ENCODE data around the gene CKM. TPM values are rescaled to one million over a fixed set of nuclear protein-coding genes. Genes with fewer than 3 reads are reported as not detected.

Gene CKM
- total and polyA plus RNA-seq, 2 of the 4 experiments (the other 2 are of a cell fraction): not detected

DNA sequence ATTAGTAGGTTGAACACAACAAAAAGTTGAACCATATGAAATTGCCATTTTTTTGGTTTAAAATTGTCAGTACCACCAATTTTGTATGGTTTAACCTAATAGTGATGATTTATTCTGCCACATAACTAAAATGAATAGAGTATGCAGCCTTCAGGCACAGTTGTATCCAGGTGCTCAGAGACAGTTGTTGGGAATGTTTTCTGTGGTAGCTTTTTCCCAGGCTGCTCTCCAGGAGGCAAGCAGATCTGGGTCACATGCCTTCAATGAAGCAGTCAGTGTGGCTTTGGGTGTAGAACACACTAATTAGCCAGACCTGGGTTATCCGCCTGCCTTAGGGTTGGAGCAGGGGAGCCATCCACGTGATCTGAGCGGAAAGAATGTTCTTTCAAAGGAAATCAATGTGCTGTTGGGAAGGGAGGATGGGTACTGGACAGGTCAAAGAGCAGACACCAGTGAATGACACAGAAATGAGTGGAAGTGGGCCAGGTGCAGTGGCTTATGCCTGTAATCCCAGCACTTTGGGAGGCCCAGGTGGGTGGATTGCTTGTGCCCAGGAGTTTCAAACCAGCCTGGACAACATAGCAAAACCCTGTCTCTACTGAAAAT is 43.0 kb downstream of the CKM start:
- no peaks in the 10 kb centered on the region for H3K9me3 ChIP-seq (ENCODE audit: control insufficient read depth, insufficient read depth, low read length)
- no peak overlapping the region for H2AFZ ChIP-seq (replicated peaks; ENCODE audit: low read length, poor library complexity)
- H3K23ac ChIP-seq (ENCODE audit: low read depth, low read length): no peak overlapping the region
- H3K27ac ChIP-seq (ENCODE audit: insufficient read depth, low read length): no peak overlapping the region
- H3K4me3 ChIP-seq (ENCODE audit: insufficient read depth, low read depth, low read length): no peak overlapping the region
- no peak overlapping the region for H2AK5ac ChIP-seq (ENCODE audit: low read depth, low read length)
- H3K4me2 ChIP-seq (ENCODE audit: low read depth, low read length): no peak overlapping the region
- no peak overlapping the region for H2BK5ac ChIP-seq (ENCODE audit: low read depth, low read length, poor library complexity, severe bottlenecking)
- H3K9ac ChIP-seq (ENCODE audit: low read depth, low read length): no peak overlapping the region
- ATAC-seq (ENCODE audit: low read depth): no peak
- TF ChIP-seq MAZ (IDR thresholded peaks at IDR 0.05; ENCODE audit: borderline replicate concordance, low read depth, low read length): no peak
- TF ChIP-seq, protein P1, sequence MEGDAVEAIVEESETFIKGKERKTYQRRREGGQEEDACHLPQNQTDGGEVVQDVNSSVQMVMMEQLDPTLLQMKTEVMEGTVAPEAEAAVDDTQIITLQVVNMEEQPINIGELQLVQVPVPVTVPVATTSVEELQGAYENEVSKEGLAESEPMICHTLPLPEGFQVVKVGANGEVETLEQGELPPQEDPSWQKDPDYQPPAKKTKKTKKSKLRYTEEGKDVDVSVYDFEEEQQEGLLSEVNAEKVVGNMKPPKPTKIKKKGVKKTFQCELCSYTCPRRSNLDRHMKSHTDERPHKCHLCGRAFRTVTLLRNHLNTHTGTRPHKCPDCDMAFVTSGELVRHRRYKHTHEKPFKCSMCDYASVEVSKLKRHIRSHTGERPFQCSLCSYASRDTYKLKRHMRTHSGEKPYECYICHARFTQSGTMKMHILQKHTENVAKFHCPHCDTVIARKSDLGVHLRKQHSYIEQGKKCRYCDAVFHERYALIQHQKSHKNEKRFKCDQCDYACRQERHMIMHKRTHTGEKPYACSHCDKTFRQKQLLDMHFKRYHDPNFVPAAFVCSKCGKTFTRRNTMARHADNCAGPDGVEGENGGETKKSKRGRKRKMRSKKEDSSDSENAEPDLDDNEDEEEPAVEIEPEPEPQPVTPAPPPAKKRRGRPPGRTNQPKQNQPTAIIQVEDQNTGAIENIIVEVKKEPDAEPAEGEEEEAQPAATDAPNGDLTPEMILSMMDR (conservative IDR thresholded peaks at IDR 0.05; ENCODE audit: low read depth, low read length): no peak
- TF ChIP-seq NFE2L2 (IDR thresholded peaks at IDR 0.05; ENCODE audit: low read depth, low read length): no peak
- TF ChIP-seq, protein P2, sequence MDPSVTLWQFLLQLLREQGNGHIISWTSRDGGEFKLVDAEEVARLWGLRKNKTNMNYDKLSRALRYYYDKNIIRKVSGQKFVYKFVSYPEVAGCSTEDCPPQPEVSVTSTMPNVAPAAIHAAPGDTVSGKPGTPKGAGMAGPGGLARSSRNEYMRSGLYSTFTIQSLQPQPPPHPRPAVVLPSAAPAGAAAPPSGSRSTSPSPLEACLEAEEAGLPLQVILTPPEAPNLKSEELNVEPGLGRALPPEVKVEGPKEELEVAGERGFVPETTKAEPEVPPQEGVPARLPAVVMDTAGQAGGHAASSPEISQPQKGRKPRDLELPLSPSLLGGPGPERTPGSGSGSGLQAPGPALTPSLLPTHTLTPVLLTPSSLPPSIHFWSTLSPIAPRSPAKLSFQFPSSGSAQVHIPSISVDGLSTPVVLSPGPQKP (IDR thresholded peaks at IDR 0.05; ENCODE audit: borderline replicate concordance, low read depth, low read length): no peak
- TF ChIP-seq BHLHE40 (IDR thresholded peaks at IDR 0.05; ENCODE audit: low read depth, low read length): no peak
- TF ChIP-seq, protein P3, sequence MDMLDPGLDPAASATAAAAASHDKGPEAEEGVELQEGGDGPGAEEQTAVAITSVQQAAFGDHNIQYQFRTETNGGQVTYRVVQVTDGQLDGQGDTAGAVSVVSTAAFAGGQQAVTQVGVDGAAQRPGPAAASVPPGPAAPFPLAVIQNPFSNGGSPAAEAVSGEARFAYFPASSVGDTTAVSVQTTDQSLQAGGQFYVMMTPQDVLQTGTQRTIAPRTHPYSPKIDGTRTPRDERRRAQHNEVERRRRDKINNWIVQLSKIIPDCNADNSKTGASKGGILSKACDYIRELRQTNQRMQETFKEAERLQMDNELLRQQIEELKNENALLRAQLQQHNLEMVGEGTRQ (IDR thresholded peaks at IDR 0.05; ENCODE audit: low read depth, low read length): no peak
- no peak for TF ChIP-seq RAD21 (IDR thresholded peaks at IDR 0.05; ENCODE audit: low read length)
- TF ChIP-seq MXI1 (IDR thresholded peaks at IDR 0.05; ENCODE audit: borderline replicate concordance, low read depth, low read length): no peak
- TF ChIP-seq CEBPB (IDR thresholded peaks at IDR 0.05; ENCODE audit: low read depth, low read length): no peak
- no peak for TF ChIP-seq FOS (IDR thresholded peaks at IDR 0.05; ENCODE audit: low read depth, low read length)
- no peak for TF ChIP-seq POLR2A (IDR thresholded peaks at IDR 0.05; ENCODE audit: low read depth, low read length)
- no peak for TF ChIP-seq RCOR1 (IDR thresholded peaks at IDR 0.05; ENCODE audit: insufficient replicate concordance, low read length)
- TF ChIP-seq MAFK (IDR thresholded peaks at IDR 0.05; ENCODE audit: low read depth, low read length): no peak
- TF ChIP-seq CHD1 (IDR thresholded peaks at IDR 0.05; ENCODE audit: low read depth, low read length): no peak
- POLR2A ChIA-PET (ENCODE audit: unreplicated experiment): no interaction called here
- H3K56ac ChIP-seq (ENCODE audit: extremely low read depth, insufficient read depth, low read length): no peak overlapping the region
- H3K79me1 ChIP-seq (ENCODE audit: low read depth in 1 of 2, low read length in 2 of 2): peaks cover under 1 to 7% of the 10 kb centered on the region in 2 experiments; a peak in 2 of 4 replicates
- H2BK15ac ChIP-seq (ENCODE audit: low read depth, low read length): no peak overlapping the region
- dilution Hi-C loops (cut with HindIII; ENCODE audit: low sequenced_read_pairs, unreplicated experiment): no loop called here
- no peak overlapping the region for H3K14ac ChIP-seq (replicated peaks; ENCODE audit: low read depth, low read length)
- intact Hi-C loops (cut with micrococcal nuclease): no loop called here
- H3K27me3 ChIP-seq (ENCODE audit: control insufficient read depth, insufficient read depth, low read length): no peaks in the 10 kb centered on the region
- H4K5ac ChIP-seq (ENCODE audit: low read depth, low read length): no peak overlapping the region
- peaks cover 2% of the 10 kb centered on the region; the same call in 1 of the 2 replicates for H3K4me1 ChIP-seq (ENCODE audit: control insufficient read depth, insufficient read depth, low read length)
- no TSS peak for BruUV-seq (replicated peaks)
- H4K91ac ChIP-seq (ENCODE audit: insufficient read depth, low read depth, low read length): no peak overlapping the region
- H3K18ac ChIP-seq (ENCODE audit: low read depth, low read length): no peak overlapping the region
- no peak overlapping the region for H3K4ac ChIP-seq (ENCODE audit: low read depth, low read length)
- no peak overlapping the region for H2BK20ac ChIP-seq (ENCODE audit: low read depth, low read length)
- in situ Hi-C loops (cut with MboI; ENCODE audit: low sequenced_read_pairs): no loop called here
- H2AK9ac ChIP-seq (replicated peaks; ENCODE audit: low read depth, low read length, poor library complexity): no peak overlapping the region
- H4K8ac ChIP-seq (ENCODE audit: low read depth in 2 of 2, low read length in 2 of 2): no peak overlapping the region
- no peak overlapping the region for H2BK120ac ChIP-seq (ENCODE audit: low read depth, low read length)
- CTCF ChIA-PET: no interaction called here
- peaks cover 48% of the 10 kb centered on the region for H3K36me3 ChIP-seq (ENCODE audit: control insufficient read depth, insufficient read depth, low read length)
- H3K9me1 ChIP-seq (ENCODE audit: insufficient read depth, low read length): 0 out of 2 replicates have a peak, but pooled peaks cover 3% of the 10 kb centered on the region
- 92% methylated on average over 2 of the region's 3 CpGs; no CpG with 5 or more reads in 1 of the 2 experiments for WGBS, 2 experiments (ENCODE audit: extremely low coverage in 2 of 2, insufficient read length in 1 of 2)
- peaks cover 9% of the 10 kb centered on the region; the same call in 1 of the 2 replicates for H4K20me1 ChIP-seq (ENCODE audit: insufficient read depth, low read length)
- DNase-seq: no peak

Measured in IMR-90 (cell line).